ENCODE results near the gene STEAP1.

Gene STEAP1

GRCh38 chr7:90213521-90213920, 59.3 kb downstream of the STEAP1 start:
- H3K9ac ChIP-seq (ENCODE audit: low read depth, low read length): no peak overlapping the region
- H3K4me1 ChIP-seq (ENCODE audit: control insufficient read depth, insufficient read depth, low read length): peaks cover 50% of the 10 kb centered on the region
- H3K9me3 ChIP-seq (ENCODE audit: control insufficient read depth, insufficient read depth, low read length): no peaks in the 10 kb centered on the region
- H3K4me3 ChIP-seq (ENCODE audit: low read depth, low read length): peak overlapping the region; percentile 48; the same call in 1 of the 2 replicates
- no peak overlapping the region for H3K27ac ChIP-seq (ENCODE audit: low read depth, low read length)
- H3K36me3 ChIP-seq (ENCODE audit: control insufficient read depth, insufficient read depth, low read length): 0 out of 2 replicates have a peak, but pooled peaks cover 3% of the 10 kb centered on the region
- H3K27me3 ChIP-seq (ENCODE audit: control insufficient read depth, insufficient read depth, low read length): peaks cover 7% of the 10 kb centered on the region; the same call in 1 of the 2 replicates
